Mesothelial cell of epicardium (in vitro differentiated cells): ENCODE data around the gene PCED1B. TPM values are rescaled to one million over a fixed set of nuclear protein-coding genes. Genes with fewer than 3 reads are reported as not detected.

Experiments
- DNase-seq, 2 experiments: peaks; one replicate each; pipeline ENCODE4 v3.0.0; 2021; ENCODE audit warnings: low spot score in 2 of 2; ENCODE audit not compliant: unreplicated experiment in 2 of 2
- H3K27ac Mint-ChIP-seq: 2 replicates; pipeline ENCODE4 v1.8.0; 2021; ENCODE audit warnings: mixed read lengths
- H3K27me3 Mint-ChIP-seq: 2 replicates; pipeline ENCODE4 v1.8.0; 2021; ENCODE audit warnings: low read depth, mixed read lengths
- H3K36me3 Mint-ChIP-seq: 2 replicates; pipeline ENCODE4 v1.8.0; 2021; ENCODE audit warnings: mixed read lengths
- H3K4me1 Mint-ChIP-seq: 2 replicates; pipeline ENCODE4 v1.8.0; 2021; ENCODE audit warnings: mixed read lengths
- H3K4me3 Mint-ChIP-seq: 2 replicates; pipeline ENCODE4 v1.8.0; 2021; ENCODE audit warnings: mild to moderate bottlenecking, moderate library complexity, mixed read lengths
- H3K9me3 Mint-ChIP-seq: 2 replicates; pipeline ENCODE4 v1.8.0; 2021; ENCODE audit warnings: mixed read lengths
- total RNA-seq: library from RNA; stranded (reverse); gene quantifications from 3 replicates; pipeline ENCODE4 v1.2.1, GENCODE V29; 2021
- TF ChIP-seq, protein P1 (sequence below): fragments of 200-600 bp; sonication (generic); IDR thresholded peaks from one replicate; pipeline ENCODE4 v1.5.0; 2021; ENCODE audit warnings: antibody characterized with exemption; ENCODE audit not compliant: unreplicated experiment

The PCED1B gene
- total RNA-seq, 1 donor from 2014 or later: 2.8 TPM

DNA sequence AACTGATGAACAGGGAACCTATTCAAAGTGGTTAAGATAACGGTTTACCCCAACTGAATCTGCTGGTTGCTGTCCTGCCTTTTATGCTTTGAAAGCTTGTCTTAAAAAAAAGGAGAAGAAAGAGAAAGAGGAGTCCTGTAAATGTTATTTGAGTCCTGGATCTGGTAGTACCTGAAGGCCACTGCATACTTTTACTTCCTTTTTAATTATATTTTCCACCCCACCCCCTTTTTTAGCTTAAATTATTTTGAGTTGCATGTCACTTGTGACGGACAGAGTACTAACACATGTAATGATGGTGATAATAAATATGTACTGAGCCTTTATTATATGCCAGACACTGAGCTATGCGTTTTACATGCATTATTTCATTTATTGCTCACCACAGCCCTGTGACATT, 2.9 kb downstream of the PCED1B start:
- Mint-ChIP-seq H3K36me3 (no peaks in the 10 kb centered on the region), H3K27ac (no peak overlapping the region), H3K4me1 (peaks cover 45% of the 10 kb centered on the region), H3K9me3 (no peaks in the 10 kb centered on the region), H3K4me3 (no peak overlapping the region), H3K27me3 (peaks cover 33% of the 10 kb centered on the region)
- DNase-seq: no peak
- TF ChIP-seq, protein P1, sequence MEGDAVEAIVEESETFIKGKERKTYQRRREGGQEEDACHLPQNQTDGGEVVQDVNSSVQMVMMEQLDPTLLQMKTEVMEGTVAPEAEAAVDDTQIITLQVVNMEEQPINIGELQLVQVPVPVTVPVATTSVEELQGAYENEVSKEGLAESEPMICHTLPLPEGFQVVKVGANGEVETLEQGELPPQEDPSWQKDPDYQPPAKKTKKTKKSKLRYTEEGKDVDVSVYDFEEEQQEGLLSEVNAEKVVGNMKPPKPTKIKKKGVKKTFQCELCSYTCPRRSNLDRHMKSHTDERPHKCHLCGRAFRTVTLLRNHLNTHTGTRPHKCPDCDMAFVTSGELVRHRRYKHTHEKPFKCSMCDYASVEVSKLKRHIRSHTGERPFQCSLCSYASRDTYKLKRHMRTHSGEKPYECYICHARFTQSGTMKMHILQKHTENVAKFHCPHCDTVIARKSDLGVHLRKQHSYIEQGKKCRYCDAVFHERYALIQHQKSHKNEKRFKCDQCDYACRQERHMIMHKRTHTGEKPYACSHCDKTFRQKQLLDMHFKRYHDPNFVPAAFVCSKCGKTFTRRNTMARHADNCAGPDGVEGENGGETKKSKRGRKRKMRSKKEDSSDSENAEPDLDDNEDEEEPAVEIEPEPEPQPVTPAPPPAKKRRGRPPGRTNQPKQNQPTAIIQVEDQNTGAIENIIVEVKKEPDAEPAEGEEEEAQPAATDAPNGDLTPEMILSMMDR: no peak

DNA sequence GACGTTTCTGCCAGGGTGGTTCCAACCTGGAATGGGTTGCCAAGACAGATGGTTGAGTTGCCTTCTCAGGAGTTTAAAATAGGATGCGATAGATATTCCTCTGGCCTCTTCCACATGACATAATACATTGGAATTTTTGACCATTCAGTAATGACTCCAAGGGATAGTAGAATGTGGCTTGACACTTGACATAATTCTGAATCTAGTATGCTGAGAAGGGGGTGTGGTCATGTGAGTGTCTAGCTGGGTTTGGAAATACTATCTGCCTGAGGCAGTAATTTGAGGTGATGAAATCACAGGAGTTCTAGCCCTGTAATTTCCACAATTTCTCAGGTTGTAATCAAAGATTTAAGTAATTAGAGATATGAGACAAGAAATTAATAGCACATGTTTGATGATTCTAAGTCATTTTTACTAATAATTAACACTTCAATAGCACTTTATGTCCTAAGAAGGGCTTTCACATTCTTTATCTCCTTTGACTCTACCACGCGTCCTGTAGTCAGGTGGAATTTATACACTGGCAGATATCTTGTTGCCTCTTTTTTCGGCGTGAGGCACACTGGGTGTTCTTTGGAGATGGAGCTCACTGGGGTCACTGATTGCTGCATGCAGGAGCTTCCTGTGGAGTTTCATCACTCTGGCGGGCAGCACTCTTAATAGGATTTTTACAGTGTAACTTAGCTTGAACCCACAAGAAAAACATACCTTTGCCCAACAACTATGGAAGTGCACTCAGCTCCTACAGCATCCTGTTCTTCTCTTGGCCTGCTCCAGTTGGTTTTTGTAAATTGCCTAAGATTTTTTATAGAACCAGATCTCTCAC, 3.6 kb downstream of the PCED1B start:
- Mint-ChIP-seq H3K27ac (no peak overlapping the region), H3K36me3 (no peaks in the 10 kb centered on the region), H3K9me3 (no peaks in the 10 kb centered on the region), H3K4me3 (no peak overlapping the region), H3K27me3 (peaks cover 25% of the 10 kb centered on the region), H3K4me1 (peaks cover 52% of the 10 kb centered on the region)
- DNase-seq: no peak
- TF ChIP-seq, protein P1: no peak

DNA sequence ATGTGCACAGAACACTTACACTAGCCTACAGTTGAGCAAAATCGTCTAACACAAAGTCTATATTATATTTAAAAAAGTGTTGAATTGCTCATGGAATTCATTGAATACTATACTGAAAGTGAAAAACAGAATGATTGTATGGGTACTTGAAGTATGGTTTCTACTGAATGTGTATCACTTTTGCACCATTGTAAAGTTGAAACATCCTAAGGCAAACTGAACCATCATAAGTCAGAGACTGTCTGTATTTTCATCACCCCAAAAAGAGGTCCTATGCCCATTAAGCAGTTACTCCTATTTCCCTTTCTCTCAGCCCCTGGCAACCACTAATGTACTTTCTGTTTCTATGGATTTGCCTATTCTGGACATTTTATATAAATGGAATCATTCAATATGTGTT, 4.8 kb downstream of the PCED1B start:
- no peak for DNase-seq
- Mint-ChIP-seq H3K4me1 (peaks cover 54% of the 10 kb centered on the region), H3K27me3 (peaks cover 14% of the 10 kb centered on the region), H3K27ac (no peak overlapping the region), H3K9me3 (no peaks in the 10 kb centered on the region), H3K4me3 (no peak overlapping the region), H3K36me3 (no peaks in the 10 kb centered on the region)
- TF ChIP-seq, protein P1: no peak

DNA sequence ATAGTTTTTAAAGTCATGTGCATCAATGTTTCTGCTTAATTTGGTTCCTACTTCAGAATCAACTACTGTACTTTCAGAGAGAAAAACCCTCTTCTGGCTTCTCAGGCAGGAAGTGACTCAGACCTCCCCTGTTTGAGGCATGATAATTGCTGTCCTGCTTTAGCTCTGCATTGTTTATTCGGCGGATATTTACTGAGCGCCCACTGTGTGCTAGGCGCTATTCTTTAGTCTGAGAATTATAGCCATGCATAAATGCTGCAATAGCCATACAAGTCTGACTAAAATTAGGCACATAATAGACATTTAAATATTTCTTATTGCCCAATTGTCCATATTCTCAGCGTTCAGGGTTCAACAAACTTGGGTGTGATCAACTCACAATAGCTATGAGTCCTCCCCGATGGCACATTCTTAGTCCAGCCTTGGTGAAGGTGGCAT, 6.4 kb downstream of the PCED1B start:
- no peak overlapping the region for H3K27ac Mint-ChIP-seq
- H3K36me3 Mint-ChIP-seq: no peaks in the 10 kb centered on the region
- H3K4me3 Mint-ChIP-seq: no peak overlapping the region
- TF ChIP-seq, protein P1: no peak
- H3K4me1 Mint-ChIP-seq: peaks cover 44% of the 10 kb centered on the region
- DNase-seq: no peak
- H3K9me3 Mint-ChIP-seq: peaks cover 9% of the 10 kb centered on the region
- H3K27me3 Mint-ChIP-seq: peaks cover 4% of the 10 kb centered on the region

DNA sequence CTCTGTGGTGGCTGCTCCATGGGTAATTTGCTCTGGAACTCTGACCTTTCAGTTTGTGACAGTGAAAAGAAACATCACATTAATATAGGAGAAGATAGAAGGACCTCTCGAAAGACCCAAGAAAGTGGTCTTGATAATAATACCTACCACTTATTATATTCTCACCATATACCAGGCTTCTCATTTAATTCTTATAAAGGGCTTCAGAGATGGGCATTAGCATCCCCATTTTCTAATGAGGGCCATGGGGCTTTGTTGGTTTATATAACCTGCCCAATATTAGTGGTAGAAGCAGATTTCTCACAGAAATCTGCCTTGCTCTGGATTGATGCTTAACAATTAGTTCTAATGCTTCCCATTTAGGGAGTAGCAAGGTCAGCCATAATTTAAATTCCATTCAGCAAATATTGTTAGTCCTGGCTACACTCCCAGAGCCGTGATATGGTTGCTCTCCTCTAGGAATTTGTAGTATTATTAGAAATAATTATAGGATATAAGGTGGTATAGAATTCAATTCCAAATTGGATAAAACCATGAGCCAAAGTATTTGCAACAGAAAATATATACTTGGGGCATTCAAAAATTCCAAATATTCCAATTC, 7.8 kb downstream of the PCED1B start:
- Mint-ChIP-seq H3K4me1 (peaks cover 43% of the 10 kb centered on the region), H3K9me3 (peaks cover 14% of the 10 kb centered on the region), H3K27me3 (peaks cover 4% of the 10 kb centered on the region), H3K36me3 (no peaks in the 10 kb centered on the region), H3K4me3 (no peak overlapping the region), H3K27ac (no peak overlapping the region)
- TF ChIP-seq, protein P1: no peak
- DNase-seq: no peak
